Hair follicular keratinocyte (primary cell): ENCODE data around the gene TRIM43B. TPM values are rescaled to one million over a fixed set of nuclear protein-coding genes. Genes with fewer than 3 reads are reported as not detected.

Source experiments
- total RNA-seq: library from RNA; depleted of rRNA; stranded (reverse); fragments of >200 nt; gene quantifications from 2 replicates; pipeline ENCODE4 v1.2.3, GENCODE V29; 2015

The TRIM43B gene
- total RNA-seq, result not detected in 2 replicates

GRCh38 chr2:95484654-95485053 is at the start of gene TRIM43B:
Gene TRIM43B (minus strand): TSS chr2:95484754. CDS start chr2:95482714, 2,040 bp downstream.

Other genes with a start within 250 kb of the TRIM43B start
- gene PROM2, start 210.3 kb downstream of the TRIM43B start, total RNA-seq, result 5.9 and 7.9 TPM in 2 replicates
- 0.72 and 1.2 TPM in 2 replicates for gene KCNIP3, start 187.4 kb downstream of the TRIM43B start, total RNA-seq
- gene FAHD2A, start 82.0 kb downstream of the TRIM43B start, total RNA-seq, result 36.3 and 46.0 TPM in 2 replicates
- not detected in 2 replicates for gene TRIM43, start 107.2 kb upstream of the TRIM43B start, total RNA-seq